Dedifferentiated amniotic fluid mesenchymal stem cell (primary cell): ENCODE measurements around the gene SLC25A15.
"Not testable (repeated sequence)": the region's sequence is repeated elsewhere in the genome, so short reads cannot be mapped to it uniquely, and the experiment has no call there.

ENCODE experiments used
- DNase-seq: peaks from one replicate; pipeline ENCODE4 v3.0.0-alpha.2; 2016; ENCODE audit errors: extremely low spot score

Gene SLC25A15

DNA sequence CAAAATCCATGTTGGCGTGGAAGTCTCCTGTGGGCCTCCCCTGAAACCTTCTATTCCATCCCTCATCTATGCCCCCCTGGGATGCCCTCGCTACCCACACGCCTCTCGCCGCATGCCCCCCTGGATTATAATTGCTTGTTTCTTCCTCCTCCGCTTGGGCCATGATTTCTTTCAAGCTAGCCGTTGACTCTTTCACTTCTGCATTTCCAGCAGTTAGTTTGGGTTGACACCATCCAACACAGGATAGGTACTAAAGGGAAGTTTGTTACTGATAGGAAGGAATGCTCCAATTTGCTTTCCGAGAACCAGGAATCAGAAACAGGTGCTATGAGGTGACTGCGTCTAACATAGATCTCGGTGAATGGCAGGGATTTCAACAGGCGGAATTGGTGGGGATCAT lies 7.7 kb upstream of the SLC25A15 start:
- no peak for DNase-seq

DNA sequence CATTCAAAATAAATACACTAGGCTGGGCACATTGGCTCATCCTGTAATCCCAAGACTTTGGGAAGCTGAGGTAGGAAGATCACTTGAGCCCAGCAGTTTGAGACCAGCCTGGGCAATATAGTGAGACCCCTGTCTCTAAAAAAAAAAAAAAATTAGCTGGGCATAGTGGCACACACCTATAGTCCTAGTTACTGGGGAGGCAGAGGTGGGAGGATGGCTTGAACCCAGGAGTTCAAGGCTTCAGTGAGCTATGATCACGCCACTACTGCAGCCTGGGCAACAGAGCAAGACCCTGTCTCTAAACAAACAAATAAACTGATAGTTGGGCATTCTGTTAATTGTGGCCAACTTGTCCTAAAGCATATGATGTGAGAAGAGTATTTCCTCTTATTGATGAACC lies 6.4 kb upstream of the SLC25A15 start:
- not testable (repeated sequence) for DNase-seq

DNA sequence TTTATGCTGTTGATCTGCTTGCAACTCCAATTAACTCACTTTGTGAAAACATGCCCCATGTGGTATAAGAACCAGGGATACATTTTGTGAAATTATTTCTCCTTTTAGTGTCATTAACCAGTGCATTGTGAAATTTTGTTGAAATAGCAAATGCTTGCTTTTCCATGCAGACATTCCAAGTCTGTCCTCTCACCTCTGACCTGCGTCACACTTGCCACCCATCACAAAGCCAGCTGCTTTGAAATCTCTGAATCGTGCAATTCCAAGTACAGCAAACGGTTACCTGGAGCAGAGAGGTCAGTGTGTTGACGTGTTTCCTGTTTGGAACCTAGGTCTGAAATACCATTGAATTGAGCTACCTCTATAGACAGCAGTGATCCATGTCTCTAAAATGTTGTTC lies 4.9 kb upstream of the SLC25A15 start:
- DNase-seq = no peak

DNA sequence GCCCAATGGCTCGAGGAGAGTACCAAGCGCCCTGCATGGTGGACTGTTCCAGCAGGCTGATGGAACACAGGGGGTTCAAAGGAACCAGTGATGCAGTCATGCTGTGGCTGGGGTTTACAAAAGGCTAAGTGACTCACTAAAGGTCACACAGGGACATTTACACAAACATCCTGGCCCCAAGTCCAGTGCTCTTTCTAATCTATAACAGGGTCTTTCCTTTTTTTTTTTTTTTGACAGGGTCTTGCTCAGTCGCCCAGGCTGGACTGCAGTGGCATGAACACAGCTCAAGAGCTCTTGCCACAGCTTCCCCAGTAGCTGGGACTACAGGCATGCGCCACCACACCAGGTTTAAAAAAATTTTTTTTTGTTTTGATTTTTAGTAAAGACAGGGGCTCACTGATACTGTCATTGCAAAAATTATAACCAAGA lies 2.8 kb upstream of the SLC25A15 start:
- no peak for DNase-seq

DNA sequence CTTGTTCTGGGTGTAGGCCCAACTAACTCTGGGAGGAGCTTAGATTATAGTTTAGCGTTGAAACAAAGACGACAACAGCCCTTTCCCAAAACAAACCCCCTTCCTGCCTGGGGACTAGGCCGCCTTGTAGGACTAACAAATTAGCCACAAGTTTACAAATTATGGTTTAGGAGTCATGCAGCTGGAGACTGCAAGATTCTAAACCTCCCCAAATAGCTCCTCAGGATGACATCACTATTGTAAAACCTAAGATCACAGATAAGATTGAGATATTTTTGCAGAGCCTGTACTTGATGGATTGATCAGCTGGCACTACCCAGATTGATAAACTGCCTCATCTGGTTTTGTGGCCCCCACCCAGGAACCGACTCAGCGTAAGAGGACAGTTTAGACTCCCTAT lies 2.3 kb upstream of the SLC25A15 start:
- DNase-seq = no peak

DNA sequence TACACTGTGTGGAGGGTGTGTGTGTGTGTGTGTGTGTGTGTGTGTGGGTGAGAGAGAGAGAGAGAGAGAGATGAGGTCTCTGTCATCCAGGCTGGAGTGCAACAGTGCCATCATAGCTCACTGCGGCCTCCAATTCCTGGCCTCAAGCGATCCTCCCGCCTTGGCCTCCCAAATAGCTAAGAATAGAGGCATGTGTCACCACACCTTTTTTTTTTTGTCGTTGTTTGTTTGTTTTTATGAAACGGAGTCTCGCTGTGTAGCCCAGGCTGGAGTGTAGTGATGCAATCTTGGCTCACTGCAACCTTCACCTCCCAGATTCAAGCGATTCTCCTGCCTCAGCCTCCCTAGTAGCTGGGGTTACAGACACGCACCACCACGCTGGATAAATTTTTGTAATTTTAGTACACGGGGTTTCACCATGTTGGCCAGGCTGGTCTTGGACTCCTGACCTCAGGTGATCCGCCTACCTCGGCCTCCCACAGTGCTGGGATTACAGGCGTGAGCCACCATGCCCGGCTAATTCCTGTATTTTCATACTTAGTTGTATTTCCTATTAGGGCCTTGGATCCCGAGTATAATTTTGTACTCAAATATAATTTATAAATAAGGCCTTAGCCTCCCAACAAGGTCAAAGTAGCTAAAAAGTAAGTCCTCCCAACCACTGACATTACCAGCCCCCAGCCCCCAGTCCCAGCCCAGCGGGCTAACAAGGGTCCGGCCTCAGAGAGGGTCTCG lies 704 bp upstream of the SLC25A15 start:
- not testable (repeated sequence) for DNase-seq

DNA sequence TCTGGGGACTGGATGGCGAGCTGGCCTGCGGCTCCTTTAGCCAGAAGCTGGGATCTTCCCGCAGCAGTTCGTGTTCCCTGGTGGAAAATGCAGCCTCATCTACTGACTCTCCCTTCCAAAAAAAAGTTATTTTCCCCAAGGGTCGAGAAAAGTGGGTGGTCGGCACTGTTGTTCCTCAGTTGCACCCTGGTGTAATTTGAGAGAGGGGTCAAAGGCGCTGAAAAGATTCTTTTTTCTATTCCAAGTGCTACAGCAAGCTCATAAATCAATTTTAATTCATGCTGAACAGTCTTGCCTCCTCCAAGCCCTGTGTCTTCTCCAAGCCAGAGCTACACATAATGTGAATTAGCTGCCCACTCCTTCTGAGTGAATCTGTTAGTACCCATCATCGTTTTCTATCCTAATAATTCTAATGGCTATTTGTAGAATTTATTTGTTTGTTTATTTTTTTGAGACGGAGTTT lies 774 bp downstream of the SLC25A15 start:
- DNase-seq = no peak

DNA sequence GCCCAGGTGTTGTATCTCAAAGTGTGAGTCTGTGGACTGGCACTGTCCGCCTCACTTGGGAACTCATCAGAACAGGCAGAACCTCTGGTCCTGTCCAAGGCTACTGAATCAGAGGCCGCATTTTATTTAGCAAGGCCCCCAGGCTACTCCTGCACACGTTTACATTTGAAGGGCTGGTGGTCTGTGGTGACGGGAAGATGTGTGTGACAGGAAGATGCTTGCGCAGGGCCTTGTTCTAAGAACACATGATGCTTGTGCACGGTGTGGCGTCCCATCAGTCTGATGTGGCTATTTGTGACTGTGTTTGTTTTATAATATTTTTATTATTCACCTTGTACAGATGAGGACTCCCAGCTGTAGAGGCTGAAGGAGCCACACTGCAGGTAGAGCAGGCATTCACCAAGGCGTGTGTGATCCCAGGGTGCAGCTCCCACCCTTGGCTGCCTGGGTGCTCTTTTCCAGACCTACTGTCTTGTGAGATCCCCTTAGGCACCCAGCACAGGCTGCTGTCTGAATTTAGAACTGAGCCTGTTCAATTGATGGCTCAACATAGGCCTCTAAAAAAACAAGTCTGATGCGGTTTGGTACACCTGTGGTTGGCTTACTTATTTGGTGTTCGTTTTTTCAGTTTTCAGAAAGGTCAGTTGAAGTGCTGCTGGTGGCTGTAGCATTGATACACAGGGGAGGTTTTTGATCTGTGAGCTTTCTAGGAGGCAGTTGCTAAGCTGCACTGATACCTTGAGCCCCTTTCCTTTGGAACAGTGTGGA lies 3.1 kb downstream of the SLC25A15 start:
- no peak for DNase-seq

DNA sequence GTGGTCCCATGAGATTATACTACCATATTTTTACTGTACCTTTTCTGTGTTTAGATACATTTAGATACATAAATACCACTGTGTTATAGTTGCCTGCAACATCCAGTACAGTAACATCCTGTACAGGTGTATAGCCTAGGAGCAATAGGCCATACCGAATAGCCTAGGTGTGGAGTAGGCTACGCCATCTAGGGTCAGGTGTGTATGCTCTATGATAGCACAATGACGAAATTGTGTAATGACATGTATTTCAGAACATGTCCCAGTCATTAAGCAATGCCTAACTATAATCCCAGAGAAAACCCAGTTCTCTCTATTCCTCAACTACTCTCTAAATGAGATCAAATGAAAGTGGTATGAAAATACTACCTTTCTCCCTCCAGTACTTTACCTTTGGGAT lies 3.9 kb downstream of the SLC25A15 start:
- DNase-seq = no peak

DNA sequence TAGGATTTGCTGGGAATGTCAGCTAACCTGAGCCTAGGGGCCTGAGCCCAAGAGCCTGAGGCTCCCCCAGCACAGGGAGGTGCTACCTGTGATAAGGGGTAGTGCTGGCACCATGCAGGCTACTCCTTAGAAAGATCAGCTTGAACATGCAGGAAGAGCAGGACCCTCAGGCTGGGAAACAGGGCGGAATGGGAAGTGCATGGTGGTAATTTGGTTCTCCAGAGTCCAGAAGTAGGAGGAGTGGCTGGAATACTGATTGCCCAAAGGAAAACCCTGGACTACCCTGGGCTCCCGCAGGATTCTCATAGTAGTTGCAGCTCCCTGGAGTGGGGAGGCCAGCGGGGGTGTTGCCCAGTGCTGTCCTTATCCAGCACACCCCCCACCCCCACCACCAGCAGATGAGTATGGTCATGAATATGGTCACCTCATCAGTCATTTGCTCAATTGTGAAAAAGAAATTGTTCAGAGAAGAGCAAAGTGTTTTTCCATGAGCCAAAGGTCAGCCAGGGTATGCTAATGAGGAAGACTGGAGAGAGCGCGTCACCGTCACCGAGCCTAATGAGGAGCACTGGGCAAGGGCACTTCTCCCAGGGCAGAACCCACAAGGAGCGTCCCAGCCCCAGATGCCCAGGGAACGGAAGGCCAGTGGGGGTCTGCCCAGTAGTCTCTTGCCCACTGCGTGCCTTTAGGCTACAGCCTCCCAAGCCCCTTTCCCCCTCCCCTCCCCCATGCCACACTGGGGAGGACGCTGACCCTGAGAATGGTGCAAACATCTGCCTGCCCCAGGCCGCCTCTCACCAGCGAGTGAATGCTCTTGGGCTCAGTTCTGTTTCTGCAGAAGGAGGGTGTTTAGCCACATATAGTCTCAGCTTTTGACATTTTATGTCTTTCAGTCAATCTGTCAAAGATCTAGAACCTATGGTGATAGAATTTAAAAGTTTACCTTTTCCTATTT lies 5.3 kb downstream of the SLC25A15 start:
- DNase-seq = no peak

DNA sequence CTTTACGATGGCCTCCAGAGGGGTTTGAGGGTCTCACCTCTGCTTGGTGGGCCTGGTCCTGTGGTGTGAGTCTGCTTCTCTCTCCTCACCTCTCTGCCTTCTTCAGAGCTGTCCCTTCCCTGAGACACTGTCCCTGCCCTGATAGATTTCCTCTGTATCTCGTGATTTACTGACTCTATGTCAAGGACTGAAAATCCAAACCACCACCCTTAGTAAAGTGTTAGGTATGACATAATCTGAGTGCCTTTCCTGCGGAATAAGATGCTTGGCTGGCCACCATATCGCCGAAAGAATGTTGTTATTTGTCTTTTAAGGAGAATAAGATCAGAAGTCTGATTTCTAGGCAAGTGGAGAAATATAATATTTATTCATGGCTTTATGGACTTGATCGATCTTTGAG lies 7.2 kb downstream of the SLC25A15 start:
- DNase-seq = no peak

DNA sequence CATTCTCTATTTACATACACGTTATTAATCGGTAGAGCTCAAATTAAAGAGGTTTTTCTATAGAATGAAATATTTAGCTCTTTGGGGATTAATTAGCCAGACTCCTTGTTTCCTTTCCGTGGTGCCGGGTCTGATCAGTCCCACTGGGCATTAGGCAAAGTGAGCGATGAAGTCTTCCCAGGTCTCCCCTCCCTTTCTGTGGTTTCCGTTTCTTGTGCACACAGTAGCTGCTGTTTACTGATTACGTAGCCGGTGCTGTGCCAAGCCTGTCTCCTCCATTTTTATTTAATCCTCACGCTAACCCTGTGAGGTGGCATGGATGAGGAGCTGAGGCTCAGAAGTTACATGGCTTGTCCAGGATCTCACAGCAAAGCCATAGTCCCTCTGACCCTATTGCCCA lies 9.0 kb downstream of the SLC25A15 start:
- DNase-seq = no peak

DNA sequence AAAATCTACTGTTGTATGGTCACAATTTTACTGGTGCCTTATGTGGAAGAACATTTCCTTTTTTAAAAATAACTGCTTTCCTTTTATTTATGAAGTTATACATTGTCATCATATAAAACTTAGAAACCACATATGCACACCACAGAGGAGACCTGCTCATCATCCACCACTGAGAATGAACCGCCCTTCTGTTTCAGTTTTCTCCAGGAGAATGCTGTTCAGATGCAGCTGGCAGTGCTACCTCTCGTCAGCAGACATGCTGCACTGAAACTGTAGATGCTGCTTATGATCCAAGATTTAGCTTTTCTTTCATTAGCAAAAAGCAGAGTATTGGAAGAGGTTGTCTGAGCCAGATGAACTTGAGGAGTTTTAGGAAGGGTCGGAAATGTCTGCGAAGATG lies 10.1 kb downstream of the SLC25A15 start:
- no peak for DNase-seq

DNA sequence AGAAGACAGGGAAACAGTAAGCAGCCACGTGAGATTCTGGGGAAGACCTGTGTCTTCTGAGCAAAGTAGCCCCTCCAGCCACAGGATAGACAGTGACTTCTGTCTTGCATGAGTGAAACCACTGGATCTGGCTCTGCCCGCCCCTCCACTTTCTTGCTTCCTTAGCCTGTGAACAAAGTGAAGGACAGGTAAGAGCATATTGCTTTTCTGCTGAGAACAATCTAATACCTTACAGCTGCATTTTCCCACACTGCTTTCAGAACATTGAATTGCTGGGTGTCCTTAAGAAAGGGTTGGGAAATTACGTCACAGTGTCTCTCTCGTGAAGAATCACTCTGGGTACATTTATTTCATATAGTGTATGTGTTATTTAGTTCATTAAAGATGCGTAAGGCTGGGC lies 11.1 kb downstream of the SLC25A15 start:
- DNase-seq = no peak

DNA sequence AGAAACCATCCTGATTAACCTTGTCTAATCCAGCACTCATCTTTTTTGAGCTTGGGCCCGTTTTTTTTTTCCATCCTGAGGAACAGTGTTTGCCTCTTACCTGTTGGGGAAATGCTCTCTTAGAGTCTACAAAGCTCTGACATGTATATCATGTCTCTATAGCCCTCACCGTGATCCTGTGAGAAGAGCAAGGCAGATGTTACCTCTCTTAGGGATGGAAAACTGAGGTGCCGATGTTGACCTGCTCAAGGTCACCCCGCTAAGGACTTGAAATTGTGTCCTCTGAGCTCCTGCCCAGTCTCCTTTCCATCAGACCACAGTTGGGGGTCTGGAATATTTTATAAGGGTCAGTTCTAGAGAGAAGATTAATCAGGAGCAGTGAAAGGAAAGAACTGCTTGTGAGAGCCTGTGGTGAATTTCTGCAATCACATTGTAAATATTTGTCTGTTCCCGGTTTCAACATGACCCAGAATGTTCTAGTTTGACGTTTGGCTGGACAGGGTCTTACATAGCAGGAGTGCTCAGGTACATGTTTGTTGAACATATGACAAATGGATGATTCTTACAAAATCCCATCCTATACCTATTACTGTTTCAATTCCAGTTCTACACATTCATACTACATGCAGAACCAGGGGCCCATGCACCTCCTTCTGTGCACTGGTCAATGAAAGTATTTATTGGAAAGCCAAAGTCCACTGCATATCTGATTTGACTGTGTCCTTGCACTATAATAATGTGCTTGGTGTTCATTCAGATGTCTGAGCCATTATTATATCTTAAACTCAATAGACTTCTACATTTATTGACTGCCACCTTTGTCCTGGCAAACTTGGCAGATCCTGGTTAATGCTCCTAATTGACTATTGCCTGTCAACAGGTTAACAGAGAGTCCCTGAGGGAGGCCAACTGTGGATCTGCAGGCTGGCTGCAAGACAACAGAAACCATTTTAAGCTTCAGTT lies 12.1 kb downstream of the SLC25A15 start:
- DNase-seq = no peak

DNA sequence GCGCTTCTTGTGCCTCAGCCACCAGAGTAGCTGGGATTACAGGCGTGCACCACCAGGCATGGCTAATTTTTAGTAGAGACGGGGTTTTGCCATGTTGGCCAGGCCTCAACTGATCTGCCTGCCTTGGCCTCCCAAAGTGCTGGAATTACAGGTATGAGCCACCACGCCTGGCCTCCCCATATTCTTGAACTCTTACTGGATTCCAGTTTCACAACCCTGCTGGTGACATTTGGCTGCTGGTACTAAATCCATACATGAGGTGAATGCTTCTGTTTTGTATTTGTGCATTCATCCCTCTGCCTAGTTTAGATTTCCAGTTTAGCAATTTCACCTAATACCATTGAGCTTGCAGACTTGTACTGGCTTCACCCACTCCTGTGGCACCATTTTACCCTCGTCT lies 13.9 kb downstream of the SLC25A15 start:
- DNase-seq = no peak

DNA sequence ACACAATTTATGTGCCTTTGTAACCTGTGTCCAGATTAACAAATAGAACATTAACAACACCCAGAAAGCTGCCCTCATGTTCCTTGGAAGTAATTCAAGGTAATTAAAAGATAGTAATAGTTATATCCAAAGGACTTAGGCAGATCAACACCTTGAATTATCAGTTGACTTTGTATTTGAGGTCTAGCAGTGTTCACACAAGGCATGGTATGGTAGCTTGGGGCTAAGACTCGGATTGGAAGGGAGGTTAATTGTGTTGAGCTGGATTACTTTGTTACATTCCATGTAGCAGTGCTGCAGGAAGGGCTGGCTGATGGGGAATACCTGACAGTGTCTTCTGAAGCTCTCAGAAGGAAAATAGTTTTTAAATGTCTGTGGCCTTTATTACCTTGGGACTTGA lies 16.8 kb downstream of the SLC25A15 start:
- DNase-seq = no peak

DNA sequence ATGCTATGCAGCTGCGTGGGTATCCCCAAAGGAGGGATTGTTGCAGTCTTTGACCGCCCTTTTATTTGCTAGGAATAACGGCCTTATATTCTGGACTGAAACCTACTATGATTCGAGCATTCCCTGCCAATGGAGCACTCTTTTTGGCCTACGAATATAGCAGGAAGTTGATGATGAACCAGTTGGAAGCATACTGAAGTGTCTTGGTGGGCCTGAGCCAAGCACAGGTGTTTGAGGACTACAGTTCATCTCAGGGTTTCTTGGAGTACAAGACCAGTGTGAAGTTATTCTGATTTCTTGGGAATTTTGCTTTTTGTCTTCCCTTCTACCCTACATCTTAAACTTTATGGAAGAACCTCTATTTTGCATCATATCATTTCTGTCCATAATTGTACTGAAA lies 20.1 kb downstream of the SLC25A15 start:
- DNase-seq = no peak

DNA sequence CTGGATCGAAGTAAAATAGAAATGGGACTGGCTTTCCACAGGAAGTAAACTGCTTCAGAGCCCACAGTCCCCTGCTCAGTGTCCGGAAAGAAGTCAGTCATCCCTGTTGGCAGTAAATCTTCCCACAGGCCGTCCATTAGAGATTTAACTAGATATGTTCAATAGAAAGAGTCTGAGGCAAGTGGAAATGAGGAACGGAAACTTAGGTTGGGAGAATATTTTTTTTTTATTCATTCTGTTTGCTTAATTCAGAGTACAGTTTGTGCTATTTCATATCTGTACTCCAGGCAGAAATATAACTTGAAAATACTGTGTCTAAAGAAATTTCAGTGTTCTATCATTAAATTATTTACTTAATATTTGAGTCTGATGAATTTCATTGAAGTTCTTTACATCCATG lies 22.7 kb downstream of the SLC25A15 start:
- no peak for DNase-seq

DNA sequence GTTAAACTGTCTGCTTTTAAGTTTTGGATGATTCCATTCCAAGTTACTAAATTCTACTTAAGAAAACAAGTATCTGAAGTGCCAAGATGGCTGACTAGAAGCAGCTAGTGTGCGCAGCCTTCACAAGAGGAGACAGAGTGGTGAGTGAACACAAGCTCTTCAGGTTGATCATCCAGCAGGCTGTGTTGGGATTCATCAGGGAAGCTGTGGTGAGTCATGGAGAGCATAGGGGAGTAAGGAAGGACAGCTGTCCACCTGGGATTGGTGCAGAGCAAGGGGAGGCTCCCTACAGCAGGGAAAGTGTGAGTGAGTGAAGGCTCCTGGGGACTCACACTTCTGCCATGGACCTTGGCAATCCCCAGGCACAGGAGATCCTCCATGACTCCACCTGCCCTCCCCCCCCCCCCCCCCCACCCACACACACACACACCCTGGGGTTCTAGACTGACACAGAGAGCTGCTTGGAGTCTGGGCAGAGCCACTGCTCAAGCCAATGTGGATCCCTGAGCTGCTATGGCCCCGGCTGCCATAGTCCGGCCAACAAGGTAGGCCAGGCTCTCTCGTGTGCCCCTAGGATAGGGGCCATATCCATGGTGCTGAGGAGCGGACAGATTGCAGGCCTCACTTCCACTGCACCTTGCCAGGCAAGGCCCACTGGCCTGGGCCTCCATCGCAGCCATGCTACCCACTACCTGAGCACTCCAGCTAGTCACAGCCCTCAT lies 23.5 kb downstream of the SLC25A15 start:
- DNase-seq = no peak
